Measurements from ENCODE around the gene AIMP2.
A peak's percentile ranks its signal among the peaks of the same experiment; 100 is the strongest.
"Not testable (repeated sequence)": the region's sequence is repeated elsewhere in the genome, so short reads cannot be mapped to it uniquely, and the experiment has no call there.

AIMP2 gene

DNA sequence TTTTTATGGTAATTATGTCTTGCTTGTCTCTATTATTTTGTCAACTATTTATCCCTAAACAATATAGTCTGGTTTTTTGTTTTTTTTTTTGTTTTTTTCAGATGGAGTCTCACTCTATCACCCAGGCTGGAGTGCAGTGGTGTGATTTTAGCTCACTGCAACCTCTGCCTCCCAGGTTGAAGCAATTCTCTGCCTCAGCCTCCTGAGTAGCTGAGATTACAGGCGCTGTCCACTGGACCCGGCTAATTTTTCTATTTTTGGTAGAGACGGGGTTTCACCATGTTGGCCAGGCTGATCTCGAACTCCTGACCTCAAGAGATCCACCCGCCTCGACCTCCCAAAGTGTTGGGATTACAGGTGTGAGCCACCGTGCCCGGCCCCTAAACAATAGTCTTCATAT, 1.3 kb downstream of the AIMP2 start:
- not testable (repeated sequence) for H3K9ac ChIP-seq (ENCODE audit: low read depth, low read length); H3K4me1 ChIP-seq (ENCODE audit: control insufficient read depth, insufficient read depth, low read length); H3K27ac ChIP-seq (ENCODE audit: low read depth, low read length); H3K9me3 ChIP-seq (ENCODE audit: control insufficient read depth, insufficient read depth, low read length); H3K27me3 ChIP-seq (ENCODE audit: control insufficient read depth, insufficient read depth, low read length)
- Histone ChIP-seq H3K36me3 (ENCODE audit: control insufficient read depth, insufficient read depth, low read length) (peaks cover 38% of the 10 kb centered on the region), H3K4me3 (ENCODE audit: low read depth, low read length) (peak overlapping the region; percentile 96)

- no peak overlapping the region for H3K4me3 ChIP-seq (ENCODE audit: low read depth, low read length)
- H3K27me3 ChIP-seq (ENCODE audit: control insufficient read depth, insufficient read depth, low read length): no peaks in the 10 kb centered on the region
- no peak overlapping the region for H3K9ac ChIP-seq (ENCODE audit: low read depth, low read length)
- no peak overlapping the region for H3K27ac ChIP-seq (ENCODE audit: low read depth, low read length)
- no peaks in the 10 kb centered on the region for H3K9me3 ChIP-seq (ENCODE audit: control insufficient read depth, insufficient read depth, low read length)
- H3K4me1 ChIP-seq (ENCODE audit: control insufficient read depth, insufficient read depth, low read length): no peaks in the 10 kb centered on the region
- H3K36me3 ChIP-seq (ENCODE audit: control insufficient read depth, insufficient read depth, low read length): peaks cover 48% of the 10 kb centered on the region
These were observed 2.5 kb downstream of the AIMP2 start for GRCh38 chr7:6011541-6011940.

- H3K4me1 ChIP-seq (ENCODE audit: control insufficient read depth, insufficient read depth, low read length): no peaks in the 10 kb centered on the region
- H3K9ac ChIP-seq (ENCODE audit: low read depth, low read length): no peak overlapping the region
- no peak overlapping the region for H3K4me3 ChIP-seq (ENCODE audit: low read depth, low read length)
- no peaks in the 10 kb centered on the region for H3K27me3 ChIP-seq (ENCODE audit: control insufficient read depth, insufficient read depth, low read length)
- peaks cover 56% of the 10 kb centered on the region for H3K36me3 ChIP-seq (ENCODE audit: control insufficient read depth, insufficient read depth, low read length)
- no peak overlapping the region for H3K27ac ChIP-seq (ENCODE audit: low read depth, low read length)
- no peaks in the 10 kb centered on the region for H3K9me3 ChIP-seq (ENCODE audit: control insufficient read depth, insufficient read depth, low read length)
These were observed 3.5 kb downstream of the AIMP2 start for GRCh38 chr7:6012355-6013104.

DNA sequence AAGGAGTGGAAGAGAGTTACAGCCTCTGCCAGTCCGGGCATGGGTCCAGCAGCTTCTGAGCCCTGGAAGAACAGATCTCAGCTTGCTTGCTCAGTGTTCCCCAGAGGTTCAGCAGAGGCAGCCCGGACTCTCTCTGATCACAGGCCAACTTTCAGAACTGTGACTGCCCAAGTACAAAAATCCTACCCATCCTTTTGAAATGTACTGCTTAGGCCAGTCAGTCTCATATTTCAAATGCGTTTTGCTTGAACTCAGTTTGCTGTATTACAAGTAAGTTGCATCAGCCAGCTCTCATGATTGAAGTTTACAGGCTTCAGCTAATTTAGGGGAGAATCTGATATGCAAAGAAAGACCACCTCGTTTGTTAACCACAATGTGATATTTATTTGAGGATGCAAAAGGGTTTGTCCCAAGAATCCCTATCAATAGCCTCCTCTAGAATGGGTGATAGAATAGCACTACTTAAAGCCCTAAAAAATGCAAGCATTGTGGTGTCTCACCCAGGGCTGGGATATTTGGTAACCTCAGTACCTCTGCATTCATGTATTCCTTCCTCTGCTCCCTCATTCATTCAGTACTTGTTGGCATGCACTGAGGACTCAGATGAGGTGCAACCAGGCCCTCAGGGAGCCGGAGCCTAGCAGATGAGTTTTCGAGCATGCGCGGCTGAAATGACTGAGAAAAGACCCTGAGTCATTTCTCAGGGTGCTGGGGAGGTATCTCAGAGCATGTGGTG, 7.0 kb downstream of the AIMP2 start:
- Histone ChIP-seq H3K9ac (ENCODE audit: low read depth, low read length) (no peak overlapping the region), H3K9me3 (ENCODE audit: control insufficient read depth, insufficient read depth, low read length) (no peaks in the 10 kb centered on the region), H3K4me3 (ENCODE audit: low read depth, low read length) (no peak overlapping the region), H3K27me3 (ENCODE audit: control insufficient read depth, insufficient read depth, low read length) (no peaks in the 10 kb centered on the region), H3K4me1 (ENCODE audit: control insufficient read depth, insufficient read depth, low read length) (no peaks in the 10 kb centered on the region), H3K36me3 (ENCODE audit: control insufficient read depth, insufficient read depth, low read length) (peaks cover 83% of the 10 kb centered on the region), H3K27ac (ENCODE audit: low read depth, low read length) (no peak overlapping the region)

GRCh38 chr7:6016653-6016966, 7.5 kb downstream of the AIMP2 start:
- Histone ChIP-seq H3K27me3 (ENCODE audit: control insufficient read depth, insufficient read depth, low read length) (no peaks in the 10 kb centered on the region), H3K4me3 (ENCODE audit: low read depth, low read length) (no peak overlapping the region), H3K9ac (ENCODE audit: low read depth, low read length) (no peak overlapping the region), H3K36me3 (ENCODE audit: control insufficient read depth, insufficient read depth, low read length) (peaks cover 83% of the 10 kb centered on the region), H3K27ac (ENCODE audit: low read depth, low read length) (no peak overlapping the region), H3K9me3 (ENCODE audit: control insufficient read depth, insufficient read depth, low read length) (no peaks in the 10 kb centered on the region), H3K4me1 (ENCODE audit: control insufficient read depth, insufficient read depth, low read length) (no peaks in the 10 kb centered on the region)

DNA sequence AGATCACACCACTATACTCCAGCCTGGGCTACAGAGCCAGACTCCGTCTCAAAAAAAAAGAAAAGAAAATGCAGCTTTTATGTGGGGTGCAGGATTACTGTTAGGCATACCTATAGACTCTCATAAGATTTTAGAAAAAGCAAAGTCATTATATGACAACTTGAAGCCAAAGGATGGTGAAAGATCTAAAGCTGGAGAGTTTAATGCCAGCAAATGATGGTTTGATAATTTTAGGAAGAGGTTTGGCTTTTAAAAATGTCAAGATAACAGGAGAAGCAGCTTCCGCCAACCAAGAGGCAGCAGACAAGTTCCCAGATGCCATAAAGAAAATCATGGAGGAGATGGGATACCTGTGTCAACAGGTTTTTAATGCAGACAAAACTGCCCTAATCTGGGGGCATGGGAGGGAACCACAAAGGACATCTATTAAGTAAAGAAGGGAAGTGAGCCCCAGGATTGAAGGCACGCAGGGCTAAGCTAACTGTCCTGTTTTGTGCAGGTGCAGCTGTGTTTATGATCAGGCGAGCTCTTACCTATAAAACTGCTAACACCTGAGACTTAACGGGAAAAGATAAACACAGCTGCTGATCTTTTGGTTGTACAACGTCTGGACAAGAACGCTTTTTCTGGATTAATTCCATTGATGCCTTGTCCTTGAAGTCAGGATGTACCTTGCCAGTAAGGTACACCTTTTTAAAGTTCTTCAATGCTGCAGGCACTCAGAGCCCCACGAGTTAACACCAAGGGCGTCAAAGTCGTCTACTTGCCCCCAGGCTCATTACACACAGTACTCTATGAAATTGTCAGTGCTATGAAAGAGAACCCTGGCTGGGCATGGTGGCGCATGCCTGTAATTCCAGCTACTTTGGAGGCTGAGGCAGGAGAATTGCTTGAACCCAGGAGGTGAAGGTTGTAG, 11.6 kb downstream of the AIMP2 start:
- peaks cover 95% of the 10 kb centered on the region for H3K36me3 ChIP-seq (ENCODE audit: control insufficient read depth, insufficient read depth, low read length)
- H3K27me3 ChIP-seq (ENCODE audit: control insufficient read depth, insufficient read depth, low read length): no peaks in the 10 kb centered on the region
- no peaks in the 10 kb centered on the region for H3K4me1 ChIP-seq (ENCODE audit: control insufficient read depth, insufficient read depth, low read length)
- H3K4me3 ChIP-seq (ENCODE audit: low read depth, low read length): no peak overlapping the region
- H3K9ac ChIP-seq (ENCODE audit: low read depth, low read length): no peak overlapping the region
- H3K27ac ChIP-seq (ENCODE audit: low read depth, low read length): no peak overlapping the region
- H3K9me3 ChIP-seq (ENCODE audit: control insufficient read depth, insufficient read depth, low read length): no peaks in the 10 kb centered on the region

- Histone ChIP-seq H3K27me3 (ENCODE audit: control insufficient read depth, insufficient read depth, low read length) (no peaks in the 10 kb centered on the region), H3K4me3 (ENCODE audit: low read depth, low read length) (no peak overlapping the region), H3K4me1 (ENCODE audit: control insufficient read depth, insufficient read depth, low read length) (no peaks in the 10 kb centered on the region), H3K36me3 (ENCODE audit: control insufficient read depth, insufficient read depth, low read length) (peaks cover 98% of the 10 kb centered on the region), H3K9ac (ENCODE audit: low read depth, low read length) (no peak overlapping the region), H3K27ac (ENCODE audit: low read depth, low read length) (no peak overlapping the region), H3K9me3 (ENCODE audit: control insufficient read depth, insufficient read depth, low read length) (no peaks in the 10 kb centered on the region)
These were observed 13.6 kb downstream of the AIMP2 start for GRCh38 chr7:6022707-6023106.

DNA sequence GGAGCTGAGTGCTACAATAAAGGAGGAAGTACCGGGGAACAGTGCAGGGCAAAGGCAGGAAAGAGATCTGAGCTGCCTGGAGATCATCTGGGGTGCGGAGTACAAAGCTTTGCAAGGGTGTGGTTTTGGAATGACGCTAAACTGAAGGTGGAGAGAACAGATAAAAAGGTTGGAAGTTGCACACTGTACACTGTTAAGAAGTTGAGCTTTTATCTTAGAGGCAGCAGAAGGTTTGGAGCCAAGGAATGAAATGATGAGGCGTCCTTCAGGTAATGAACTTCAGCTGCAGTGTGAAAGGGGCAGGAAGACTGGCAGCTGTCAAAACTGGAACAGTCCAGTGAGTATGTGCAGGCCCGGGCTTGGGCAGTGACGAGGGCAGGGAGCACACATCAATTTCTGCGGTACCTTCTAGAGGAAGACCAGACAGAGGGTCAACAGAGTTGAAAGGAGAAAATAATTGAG, 14.9 kb downstream of the AIMP2 start:
- Histone ChIP-seq H3K9me3 (ENCODE audit: control insufficient read depth, insufficient read depth, low read length) (no peaks in the 10 kb centered on the region), H3K4me3 (ENCODE audit: low read depth, low read length) (no peak overlapping the region), H3K4me1 (ENCODE audit: control insufficient read depth, insufficient read depth, low read length) (no peaks in the 10 kb centered on the region), H3K9ac (ENCODE audit: low read depth, low read length) (no peak overlapping the region), H3K27me3 (ENCODE audit: control insufficient read depth, insufficient read depth, low read length) (no peaks in the 10 kb centered on the region), H3K27ac (ENCODE audit: low read depth, low read length) (no peak overlapping the region), H3K36me3 (ENCODE audit: control insufficient read depth, insufficient read depth, low read length) (peaks cover 100% of the 10 kb centered on the region)

GRCh38 chr7:6026011-6026819, 17.1 kb downstream of the AIMP2 start:
- Histone ChIP-seq H3K36me3 (ENCODE audit: control insufficient read depth, insufficient read depth, low read length) (peaks cover 98% of the 10 kb centered on the region), H3K27ac (ENCODE audit: low read depth, low read length) (no peak overlapping the region)

DNA sequence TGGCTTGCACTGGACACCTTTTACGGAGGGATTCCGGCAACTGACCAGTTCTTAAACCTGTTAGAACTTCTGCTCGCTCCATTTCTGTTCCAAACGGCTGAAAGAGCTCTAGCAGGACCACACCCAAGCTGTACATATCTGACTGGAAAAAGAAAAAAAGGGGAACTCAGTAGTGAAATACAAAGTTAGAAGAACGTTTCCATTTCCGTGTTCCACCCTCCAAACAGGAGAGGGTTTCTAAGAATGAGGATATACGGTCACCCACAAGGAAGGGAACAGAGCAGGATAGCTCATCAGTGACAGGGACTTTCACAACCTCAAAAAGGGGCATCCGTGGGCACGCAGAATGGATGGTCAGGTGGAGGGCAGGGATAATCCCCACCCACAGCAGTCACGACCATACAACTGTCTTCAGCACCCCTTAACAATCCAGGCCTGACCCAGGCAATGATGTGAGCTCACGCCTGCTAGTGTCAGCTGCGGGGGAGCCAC, 17.8 kb downstream of the AIMP2 start:
- Histone ChIP-seq H3K27me3 (ENCODE audit: control insufficient read depth, insufficient read depth, low read length) (no peaks in the 10 kb centered on the region), H3K9me3 (ENCODE audit: control insufficient read depth, insufficient read depth, low read length) (no peaks in the 10 kb centered on the region), H3K36me3 (ENCODE audit: control insufficient read depth, insufficient read depth, low read length) (peaks cover 96% of the 10 kb centered on the region), H3K27ac (ENCODE audit: low read depth, low read length) (no peak overlapping the region), H3K4me1 (ENCODE audit: control insufficient read depth, insufficient read depth, low read length) (no peaks in the 10 kb centered on the region), H3K4me3 (ENCODE audit: low read depth, low read length) (no peak overlapping the region), H3K9ac (ENCODE audit: low read depth, low read length) (no peak overlapping the region)

More at GRCh38 chr7:6026011-6026819, 17.1 kb downstream of the AIMP2 start:
- H3K4me3 ChIP-seq (ENCODE audit: low read depth, low read length): no peak overlapping the region
- no peak overlapping the region for H3K9ac ChIP-seq (ENCODE audit: low read depth, low read length)
- no peaks in the 10 kb centered on the region for H3K27me3 ChIP-seq (ENCODE audit: control insufficient read depth, insufficient read depth, low read length)
- no peaks in the 10 kb centered on the region for H3K4me1 ChIP-seq (ENCODE audit: control insufficient read depth, insufficient read depth, low read length)
- no peaks in the 10 kb centered on the region for H3K9me3 ChIP-seq (ENCODE audit: control insufficient read depth, insufficient read depth, low read length)
